Activated gamma-delta T cell (primary cell): Measurements from ENCODE around the gene CLTRN.
A peak's percentile ranks its signal among the peaks of the same experiment; 100 is the strongest.
"Not testable (repeated sequence)": the region's sequence is repeated elsewhere in the genome, so short reads cannot be mapped to it uniquely, and the experiment has no call there.

ENCODE experiments used
- DNase-seq: peaks from one replicate; lab custom pipeline; 2025; lab: John Stamatoyannopoulos, UW
- total RNA-seq, 2 donors: gene quantifications; one replicate each; lab custom pipeline; 2026; lab: John Stamatoyannopoulos, UW

Gene CLTRN, protein sequence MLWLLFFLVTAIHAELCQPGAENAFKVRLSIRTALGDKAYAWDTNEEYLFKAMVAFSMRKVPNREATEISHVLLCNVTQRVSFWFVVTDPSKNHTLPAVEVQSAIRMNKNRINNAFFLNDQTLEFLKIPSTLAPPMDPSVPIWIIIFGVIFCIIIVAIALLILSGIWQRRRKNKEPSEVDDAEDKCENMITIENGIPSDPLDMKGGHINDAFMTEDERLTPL
- 0 to 0.26 reads per million in 2 donors for total RNA-seq

DNA sequence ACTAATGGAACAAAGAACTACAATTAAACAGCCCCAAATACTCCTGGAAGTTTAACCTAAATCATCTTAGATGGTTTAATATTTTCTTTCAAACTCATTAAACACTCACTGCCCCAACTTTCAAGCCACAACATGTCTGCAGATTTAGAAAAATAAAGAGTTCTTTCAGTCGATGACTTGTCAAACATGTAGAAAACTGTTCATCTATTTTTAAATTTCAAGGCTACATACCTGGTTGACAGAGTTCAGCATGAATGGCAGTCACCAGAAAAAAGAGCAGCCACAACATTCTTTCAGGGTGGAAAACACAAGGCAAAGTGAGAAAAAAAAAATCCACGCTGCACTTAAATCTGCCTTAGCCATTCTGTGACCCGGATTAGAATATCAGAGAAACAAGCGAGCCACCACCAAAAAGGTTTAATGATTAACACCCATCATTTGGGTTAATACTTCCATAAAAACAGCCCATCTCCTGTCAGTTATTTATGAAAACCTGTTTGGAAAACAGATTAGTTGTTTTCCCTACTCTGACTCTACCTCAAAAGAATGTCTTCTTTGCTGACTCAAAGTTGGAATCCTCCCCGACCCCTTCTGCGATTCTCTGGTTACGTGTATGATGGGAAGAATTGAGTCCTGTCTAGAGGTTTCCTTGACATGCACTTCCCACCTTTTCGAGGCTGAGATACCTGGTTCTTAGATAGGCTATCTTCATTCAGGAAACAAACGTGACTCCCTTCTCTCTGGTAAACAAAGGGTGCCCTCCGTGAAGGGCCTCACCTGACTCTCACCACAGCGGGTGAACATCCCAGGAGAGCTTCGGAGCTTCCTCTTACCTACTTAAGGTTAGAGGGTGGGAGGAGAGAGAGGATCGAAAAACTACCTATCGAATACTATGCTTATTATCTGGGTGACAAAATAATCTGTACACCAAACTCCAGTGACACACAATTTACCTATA, at the start of gene CLTRN:
TSS of gene CLTRN (minus strand) at position 319 of the 958 bp plus-strand sequence. CDS start at position 289, 30 bp downstream.
- DNase-seq = no peak

DNA sequence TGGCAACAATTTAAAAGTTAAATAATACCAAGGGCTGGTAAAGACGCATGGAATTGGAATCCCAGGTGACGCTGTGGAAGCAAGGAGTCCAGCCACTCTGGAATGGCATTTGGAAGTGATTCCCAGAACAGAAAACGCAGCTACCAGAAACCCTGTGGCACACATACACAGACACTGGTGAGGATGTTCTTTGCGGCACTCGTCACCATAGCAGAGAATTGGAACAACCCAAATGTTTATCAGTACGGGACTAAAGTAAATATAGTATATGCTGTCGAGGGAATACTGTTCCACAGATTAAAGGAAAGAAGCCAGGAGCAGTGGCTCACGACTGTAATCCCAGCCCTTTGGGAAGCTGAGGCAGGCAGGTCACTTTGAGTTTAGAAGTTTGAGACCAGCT, 39.7 kb upstream of the CLTRN start:
- DNase-seq = not testable (repeated sequence)

DNA sequence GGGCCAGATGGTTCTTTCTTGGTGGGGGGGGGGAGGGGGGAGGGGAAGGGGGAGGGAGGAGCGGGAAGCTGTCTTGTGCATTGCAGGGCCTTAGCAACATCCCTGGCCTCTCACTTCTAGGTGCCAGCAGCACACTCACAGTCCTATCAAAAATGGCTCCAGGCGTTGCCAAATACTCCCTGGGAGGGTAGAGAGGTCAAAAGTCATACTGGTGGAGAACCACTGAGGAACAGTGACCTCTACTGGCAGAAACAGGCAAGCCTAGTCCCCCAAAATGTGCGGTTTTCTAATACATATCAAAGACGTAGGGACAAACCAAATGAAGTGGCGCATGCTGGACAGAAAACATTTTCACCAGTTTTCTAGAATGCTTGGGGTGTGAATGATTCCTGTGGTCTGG, 39.2 kb upstream of the CLTRN start:
- DNase-seq = not testable (repeated sequence)

DNA sequence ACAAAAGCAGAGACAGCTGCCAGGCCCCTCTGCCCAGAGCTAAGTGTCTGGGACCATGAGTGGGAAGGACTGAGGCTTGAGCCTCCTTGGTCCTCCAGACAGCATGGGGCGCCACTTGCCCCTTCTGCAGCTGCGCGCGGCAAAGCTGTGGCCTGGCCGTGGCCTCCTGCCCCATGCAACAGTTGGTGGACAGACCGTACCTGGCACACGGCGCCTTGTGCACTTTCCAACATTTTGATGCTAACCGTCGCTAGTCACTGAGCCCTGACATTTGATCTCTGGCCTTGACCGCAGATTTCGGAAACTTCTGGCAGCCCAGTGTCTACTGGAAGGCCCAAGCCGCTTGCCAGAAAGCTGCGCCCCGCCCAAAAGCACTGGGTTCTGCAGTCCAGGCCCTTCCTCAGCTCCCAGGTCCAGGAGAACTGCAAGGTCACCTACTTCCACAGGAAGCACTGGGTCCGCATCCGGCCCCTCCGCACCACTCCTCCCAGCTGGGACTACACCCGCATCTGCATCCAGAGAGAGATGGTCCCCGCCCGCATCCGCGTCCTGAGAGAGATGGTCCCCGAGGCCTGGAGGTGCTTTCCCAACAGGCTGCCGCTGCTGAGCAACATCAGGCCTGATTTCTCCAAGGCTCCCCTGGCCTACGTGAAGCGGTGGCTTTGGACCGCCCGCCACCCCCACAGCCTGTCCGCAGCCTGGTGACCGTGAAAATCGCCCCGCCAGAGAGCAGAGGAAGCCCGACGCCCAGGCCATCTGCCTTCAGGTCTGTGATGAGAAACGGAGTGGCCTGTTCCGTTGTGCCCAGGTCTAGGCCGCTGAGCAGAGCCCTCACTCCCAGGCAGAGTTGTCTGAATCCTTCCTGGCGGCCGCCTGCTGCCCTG, 38.1 kb upstream of the CLTRN start:
- DNase-seq = peak; percentile 6

DNA sequence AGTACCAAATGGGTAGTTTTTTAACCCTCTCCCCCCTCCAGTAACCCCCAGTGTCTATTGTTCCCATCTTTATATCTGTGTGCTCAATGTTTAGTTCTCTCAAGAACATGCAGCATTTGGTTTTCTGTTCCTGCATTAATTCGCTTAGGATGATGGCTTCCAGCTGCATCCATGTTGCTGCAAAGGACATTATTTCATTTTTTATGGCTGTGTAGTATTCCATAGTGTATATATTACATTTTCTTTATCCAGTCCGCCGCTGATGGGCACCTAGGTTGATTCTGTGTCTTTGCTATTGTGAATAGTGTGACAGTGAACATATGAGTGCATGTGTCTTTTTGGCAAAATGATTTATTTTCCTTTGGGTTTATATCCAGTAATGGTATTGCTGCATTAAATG, 31.9 kb upstream of the CLTRN start:
- no peak for DNase-seq

DNA sequence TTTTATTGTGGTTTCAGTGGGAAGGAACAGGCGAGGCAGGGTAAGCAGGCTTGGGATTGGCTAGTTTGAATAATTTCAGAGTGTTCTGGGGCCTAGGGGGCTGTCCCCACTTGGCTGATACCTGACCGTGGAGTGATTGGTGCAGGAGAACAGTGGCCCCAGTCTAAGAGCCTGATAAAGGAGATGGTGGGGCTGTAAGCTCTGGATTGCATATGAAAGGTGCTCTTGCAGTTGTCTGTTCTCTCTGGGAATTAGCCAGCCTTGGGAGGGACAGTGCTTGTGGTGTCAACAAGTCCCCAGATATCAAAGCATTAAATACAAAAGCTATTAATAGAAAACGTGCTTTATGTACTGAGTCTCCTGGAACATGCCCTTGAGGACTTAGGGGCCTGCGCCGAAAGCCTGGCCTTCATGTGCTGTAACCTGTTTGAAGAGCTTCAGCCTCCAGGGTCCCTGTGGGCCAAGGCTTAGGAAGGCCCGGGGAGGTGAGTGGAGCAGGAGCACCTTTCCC, 30.4 kb upstream of the CLTRN start:
- no peak for DNase-seq

DNA sequence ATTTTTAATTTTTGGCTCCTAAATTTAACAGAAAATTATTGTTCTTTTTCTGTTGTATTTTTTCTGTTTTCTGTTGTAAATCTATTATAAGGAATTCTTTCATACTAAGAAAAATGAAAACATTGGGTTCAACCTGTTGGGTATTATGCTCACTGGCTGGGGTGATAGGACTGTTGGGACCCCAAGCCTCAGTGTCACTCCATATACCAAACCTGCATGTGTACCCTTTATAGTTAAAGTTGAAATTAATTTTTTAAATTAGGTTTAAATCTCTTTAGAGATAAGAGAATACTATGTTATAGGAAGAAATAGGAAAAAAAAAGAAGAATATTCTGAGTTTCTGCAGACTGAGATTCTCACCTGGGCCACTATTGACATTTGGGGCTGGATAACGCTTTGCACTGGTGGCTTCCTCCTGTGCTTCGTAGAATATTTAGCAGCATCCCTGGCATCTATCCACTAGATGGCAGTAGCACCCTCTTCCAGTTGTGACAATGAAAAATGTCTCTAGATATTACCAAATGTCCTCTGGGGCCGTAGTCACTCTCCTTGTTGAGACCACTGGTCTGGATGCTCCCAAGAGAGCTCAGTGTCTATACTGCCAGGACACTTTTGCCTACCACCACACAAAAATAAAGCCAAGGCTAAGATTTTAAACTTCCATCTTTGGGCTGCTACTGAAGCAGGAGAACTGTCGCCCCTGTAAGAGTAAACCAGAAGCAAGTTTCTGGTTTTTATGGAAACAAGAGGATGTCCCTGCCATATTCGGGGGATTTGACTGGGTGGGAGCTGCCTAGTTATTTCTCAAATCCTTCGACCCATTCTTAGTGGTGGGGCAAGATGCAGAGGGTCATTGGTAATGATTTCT, 22.4 kb upstream of the CLTRN start:
- no peak for DNase-seq

DNA sequence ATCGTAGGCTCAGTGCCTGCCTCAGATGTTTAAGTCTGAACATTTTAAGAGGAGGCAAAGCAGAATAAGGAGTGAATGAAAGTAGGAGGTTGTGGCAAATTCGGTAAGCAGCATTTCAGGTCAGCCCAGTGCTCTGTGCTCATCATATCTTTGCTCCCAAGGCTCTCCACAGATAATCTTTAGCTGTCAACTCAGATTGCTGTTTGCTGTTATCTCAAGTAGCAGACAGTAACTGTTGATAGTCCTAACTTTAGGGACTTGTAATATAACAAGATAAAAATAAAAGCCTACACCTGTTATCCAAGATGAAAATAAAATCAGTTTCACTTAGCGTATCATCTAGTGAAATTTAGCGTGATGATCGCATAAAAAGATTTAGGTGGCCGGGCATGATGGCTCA, 18.6 kb upstream of the CLTRN start:
- no peak for DNase-seq

DNA sequence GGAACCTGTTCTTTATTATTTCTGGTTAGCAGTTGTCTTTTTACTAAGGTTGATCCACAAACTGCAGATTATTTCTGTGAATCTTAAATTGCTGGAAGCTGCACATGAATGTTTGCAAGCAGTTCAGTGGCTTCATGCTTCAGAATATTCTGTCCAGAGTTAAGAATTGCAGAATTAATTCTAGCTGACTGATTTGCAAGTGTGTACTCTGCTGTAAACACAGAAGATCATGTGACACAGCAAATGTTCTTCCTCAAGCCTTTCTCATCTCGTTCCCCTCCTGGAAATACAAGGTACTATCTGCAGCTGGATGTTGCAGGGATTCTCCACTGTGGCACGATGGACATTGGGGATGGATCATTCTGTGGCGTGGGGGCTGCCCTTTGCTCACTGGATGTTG, 16.8 kb upstream of the CLTRN start:
- DNase-seq = no peak

DNA sequence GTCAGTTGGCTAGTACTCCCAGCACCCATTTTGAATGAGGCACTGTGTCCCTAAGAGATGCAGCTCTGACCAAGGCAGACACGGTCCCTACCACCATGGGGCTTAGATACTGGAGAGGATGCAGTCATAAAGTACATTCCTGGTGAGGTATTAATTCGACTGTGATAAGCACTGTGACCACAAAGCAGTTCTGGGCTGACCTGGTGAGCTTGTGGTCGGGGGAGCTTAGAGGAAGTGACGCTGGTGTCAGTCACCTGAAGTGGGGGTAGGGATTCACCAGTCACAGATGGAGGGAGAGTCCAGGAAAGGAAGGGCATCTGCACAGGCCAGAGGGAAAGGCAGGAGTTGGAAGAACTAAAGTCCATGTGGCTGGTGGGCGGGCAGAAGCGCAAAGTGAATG, 15.8 kb upstream of the CLTRN start:
- DNase-seq = no peak

DNA sequence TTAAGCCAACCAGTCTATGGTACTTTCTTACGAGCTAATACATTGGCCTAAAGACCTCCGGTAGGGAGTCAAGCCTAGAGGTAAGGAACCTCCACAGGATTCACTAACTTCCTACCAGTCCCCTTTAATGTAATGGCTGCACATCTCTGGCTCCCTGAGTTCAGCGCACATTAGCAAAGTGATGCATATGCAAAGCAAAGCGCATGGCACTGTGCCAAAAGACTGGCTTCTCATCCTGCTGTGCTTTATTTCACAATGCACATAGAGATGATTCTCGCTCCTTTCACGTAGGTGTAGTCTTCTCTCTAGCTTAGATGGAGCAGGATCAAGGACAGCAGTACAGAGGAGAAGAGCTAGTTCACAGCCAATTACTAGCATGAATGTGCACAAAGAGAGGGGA, 14.6 kb upstream of the CLTRN start:
- no peak for DNase-seq

DNA sequence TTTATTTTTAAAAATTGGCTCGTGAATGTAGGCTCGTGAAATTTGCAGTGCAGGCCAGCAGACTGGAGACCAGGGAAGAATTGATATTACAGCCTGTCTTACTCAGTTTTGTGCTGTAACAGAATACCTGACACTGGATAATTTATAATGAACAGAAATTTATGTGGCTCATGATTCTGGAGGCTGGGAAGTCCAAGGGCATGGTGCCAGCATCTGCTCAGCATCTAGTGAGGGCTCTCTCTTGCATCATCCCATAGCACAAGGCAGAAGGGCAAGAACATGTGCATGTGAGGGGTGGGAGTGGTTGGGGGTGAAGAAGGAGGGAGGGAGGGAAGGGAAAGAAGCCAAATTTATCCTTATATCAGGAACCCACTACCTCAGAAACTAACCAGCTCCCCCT, 13.7 kb upstream of the CLTRN start:
- DNase-seq = no peak

DNA sequence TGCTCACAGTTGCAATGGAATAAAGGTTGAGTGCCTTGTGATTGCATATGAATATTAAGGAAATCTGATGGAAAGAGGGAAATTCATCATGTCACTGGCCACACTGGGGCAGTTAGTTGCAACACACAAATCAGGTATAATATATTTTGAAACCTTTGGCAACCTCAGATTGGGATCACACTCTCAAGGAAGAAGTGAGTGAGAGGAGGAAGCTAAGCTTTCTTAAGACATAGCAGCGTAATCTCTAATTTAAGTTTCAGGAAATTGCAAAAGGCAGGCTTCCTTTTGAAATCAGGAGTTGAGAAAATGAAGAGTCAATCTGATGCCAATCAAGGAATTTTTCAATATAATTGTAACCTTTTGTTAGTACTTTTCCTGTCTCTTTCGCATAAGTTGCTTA, 12.3 kb upstream of the CLTRN start:
- no peak for DNase-seq

DNA sequence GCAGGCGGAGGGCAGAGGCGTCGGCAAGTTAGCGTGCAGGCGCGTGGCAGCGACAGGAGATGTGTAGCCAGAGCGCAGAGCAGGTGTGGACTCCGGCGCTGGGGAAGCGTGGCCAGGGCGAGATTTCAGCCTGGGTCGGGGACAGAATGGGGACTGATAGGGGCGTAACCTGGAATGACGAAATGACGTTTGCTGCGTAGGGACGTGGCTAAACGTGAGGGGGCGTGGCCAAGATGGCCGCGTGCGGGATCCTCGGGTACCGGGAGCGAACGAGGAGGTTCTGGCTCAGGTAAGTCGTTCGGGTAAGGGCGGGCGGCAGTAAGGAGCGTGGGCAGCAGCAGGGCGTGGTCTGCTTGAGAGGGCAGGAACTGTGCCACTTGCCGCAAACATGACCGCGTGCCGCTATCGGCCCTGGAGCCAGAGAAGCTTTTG, 10.9 kb upstream of the CLTRN start:
- DNase-seq = peak; percentile 63

DNA sequence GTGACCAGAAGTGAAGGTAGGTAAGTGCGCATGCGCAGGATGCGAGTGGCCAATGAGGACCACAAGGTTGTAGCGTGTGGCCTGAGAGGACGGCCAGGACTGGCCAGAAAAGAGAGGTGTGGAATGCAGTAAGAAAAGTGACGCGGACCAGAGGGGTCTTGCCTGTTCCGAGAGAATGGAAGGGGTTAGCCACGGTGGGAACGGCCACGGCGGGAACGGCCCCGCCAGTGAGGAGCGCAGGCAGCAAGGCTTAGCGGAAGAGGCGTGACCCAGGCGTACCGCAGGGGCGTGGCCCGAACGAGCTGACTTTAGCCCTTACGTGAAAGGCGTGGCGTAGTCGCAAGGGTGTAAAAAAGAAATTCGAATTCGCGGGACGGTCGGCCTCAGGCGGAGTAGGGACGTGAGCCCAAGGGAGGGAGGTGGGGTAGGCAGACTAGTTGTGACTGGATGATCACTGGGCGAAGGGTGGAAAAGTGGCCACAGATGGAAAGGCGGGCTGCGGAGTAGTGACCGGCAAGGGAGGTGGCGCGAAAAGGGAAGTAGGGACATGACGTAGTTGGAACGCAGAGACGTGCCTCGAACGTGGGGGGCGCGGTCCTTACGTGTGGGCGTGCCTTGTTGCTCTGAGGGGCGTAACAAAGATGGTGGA, 10.4 kb upstream of the CLTRN start:
- peak; percentile 72 for DNase-seq

DNA sequence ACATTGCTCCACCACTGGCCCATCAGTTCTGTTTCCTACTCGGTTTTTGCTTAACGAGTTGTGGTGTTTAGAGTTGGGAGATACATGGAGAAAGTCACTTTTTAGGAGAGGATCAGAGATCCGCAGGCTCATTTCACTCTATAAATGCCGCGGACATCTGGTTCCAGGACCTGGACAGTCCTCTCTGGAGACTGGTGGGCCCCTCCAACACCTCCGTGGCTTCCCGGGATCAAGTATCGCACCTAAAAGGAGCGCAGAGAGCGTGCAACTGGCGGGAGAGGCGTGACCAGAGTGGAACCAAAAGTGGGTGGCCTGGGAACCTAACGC, 9.9 kb upstream of the CLTRN start:
- no peak for DNase-seq

DNA sequence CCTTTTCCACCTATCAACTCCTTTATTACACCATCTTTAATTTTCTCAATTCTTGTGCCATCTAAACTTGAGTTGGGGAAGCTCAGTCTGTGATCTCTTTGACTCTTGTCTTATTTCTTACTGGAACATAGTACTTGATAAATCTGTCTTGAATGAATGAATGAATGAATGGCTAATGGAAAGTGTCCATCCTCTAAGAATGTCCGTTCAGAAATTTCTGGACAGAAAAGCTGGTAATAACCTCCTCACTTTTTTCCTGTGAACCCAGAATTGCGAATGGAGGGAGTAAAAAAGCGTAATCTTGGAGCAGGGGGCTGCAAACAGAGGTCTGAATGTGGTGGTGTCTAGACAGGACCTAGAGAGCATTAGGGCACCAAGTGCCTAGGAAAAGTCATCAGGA, 9.4 kb upstream of the CLTRN start:
- DNase-seq = no peak

DNA sequence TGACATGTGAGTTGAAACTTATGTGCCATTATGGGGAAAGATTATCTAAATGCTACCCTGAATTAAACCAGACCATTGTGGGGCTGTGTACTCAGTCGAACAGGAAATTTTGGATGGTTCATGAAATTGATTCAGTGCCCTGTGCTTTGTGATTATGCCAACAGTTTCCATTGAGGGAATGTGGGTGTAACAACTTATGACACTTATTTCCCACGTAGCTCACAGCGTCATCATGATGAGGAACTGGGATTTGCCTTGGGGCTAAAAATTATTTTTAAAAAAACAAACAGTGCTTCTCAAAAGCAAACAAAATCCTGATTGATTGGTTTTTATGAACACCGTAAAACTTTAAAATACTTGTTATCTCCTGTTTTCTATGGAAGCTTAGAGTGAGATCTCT, 8.3 kb upstream of the CLTRN start:
- no peak for DNase-seq

DNA sequence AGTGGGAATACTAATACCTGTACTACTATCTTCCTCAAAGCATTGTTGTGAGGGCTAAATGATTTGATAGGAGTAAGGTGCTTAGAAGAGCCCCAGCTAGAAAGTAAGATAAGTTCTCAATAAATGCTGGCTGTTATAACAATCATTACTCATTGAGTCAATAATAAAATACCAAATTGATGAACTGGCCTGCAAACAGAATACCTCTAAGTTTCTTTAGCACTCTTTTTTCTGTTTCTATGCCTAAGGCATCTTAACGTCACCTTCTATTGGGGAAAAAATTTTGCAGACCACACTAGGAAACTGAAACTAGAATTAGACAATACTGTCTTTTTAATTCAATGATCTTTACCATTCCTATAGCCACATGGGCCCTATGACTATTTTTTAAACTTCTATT, 1.2 kb downstream of the CLTRN start:
- no peak for DNase-seq

DNA sequence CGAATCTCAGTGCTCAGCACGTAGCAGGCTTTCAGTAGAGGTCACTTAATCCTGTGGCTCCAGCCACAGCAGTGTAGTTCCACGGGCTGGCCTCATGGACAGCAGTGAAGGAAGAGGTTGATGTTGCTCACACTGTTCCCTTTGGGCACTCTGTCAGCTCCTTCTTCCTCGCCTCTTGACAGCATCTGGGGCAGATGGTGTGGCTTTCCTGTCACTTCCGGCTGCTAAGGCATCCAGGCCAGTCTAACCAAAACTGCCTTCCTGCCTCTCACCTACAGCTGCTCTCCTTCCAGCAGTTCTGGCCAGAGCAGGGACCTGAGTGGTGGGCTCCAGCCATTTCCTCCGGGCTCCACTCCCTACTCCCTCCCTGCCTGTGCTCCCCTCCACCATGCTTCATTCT, 9.8 kb downstream of the CLTRN start:
- not testable (repeated sequence) for DNase-seq

DNA sequence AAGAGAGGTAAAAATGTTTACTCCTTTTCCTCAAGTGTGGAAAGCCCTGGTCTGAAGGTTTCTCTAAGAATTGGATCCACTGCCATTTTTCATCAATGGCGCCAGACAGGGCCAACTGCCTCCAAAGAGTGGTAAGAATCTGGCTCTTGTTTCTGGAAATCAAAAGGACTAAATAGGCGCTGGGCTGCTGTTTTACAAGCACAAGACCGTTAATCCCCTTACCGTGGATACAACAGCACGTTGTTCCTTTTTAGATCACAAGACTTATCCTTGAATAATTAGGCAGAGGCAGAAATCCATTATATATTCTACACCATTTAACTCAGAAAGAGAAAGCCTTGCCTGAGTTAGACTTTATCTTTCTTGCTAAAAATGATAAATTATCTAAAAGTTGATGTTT, 10.6 kb downstream of the CLTRN start:
- DNase-seq = no peak
